ENCODE results near the gene LDLRAD4. TPM values are rescaled to one million over a fixed set of nuclear protein-coding genes. Genes with fewer than 3 reads are reported as not detected.
A peak's percentile ranks its signal among the peaks of the same experiment; 100 is the strongest.

LDLRAD4 gene
- total RNA-seq, 1 experiment from 2014 or later, result 3.6 TPM

GRCh38 chr18:13259701-13260100, 41.1 kb downstream of the LDLRAD4 start:
- ChIA-PET POLR2A (ENCODE audit: low non-redundant PET) (no interaction called here), CTCF (no interaction called here)
- H3K36me3 ChIP-seq (ENCODE audit: insufficient read depth, low read length, poor library complexity, severe bottlenecking), result no peaks in the 10 kb centered on the region
- no peak for DNase-seq (ENCODE audit: low spot score)
- BruUV-seq (replicated peaks), result no TSS peak
- no peak overlapping the region for H3K27ac ChIP-seq (ENCODE audit: low read depth, low read length, poor library complexity, severe bottlenecking)
- no peak for TF ChIP-seq EZH2 (IDR thresholded peaks at IDR 0.05; ENCODE audit: borderline replicate concordance, low read depth, low read length, poor library complexity, severe bottlenecking)
- TF ChIP-seq, protein P1, sequence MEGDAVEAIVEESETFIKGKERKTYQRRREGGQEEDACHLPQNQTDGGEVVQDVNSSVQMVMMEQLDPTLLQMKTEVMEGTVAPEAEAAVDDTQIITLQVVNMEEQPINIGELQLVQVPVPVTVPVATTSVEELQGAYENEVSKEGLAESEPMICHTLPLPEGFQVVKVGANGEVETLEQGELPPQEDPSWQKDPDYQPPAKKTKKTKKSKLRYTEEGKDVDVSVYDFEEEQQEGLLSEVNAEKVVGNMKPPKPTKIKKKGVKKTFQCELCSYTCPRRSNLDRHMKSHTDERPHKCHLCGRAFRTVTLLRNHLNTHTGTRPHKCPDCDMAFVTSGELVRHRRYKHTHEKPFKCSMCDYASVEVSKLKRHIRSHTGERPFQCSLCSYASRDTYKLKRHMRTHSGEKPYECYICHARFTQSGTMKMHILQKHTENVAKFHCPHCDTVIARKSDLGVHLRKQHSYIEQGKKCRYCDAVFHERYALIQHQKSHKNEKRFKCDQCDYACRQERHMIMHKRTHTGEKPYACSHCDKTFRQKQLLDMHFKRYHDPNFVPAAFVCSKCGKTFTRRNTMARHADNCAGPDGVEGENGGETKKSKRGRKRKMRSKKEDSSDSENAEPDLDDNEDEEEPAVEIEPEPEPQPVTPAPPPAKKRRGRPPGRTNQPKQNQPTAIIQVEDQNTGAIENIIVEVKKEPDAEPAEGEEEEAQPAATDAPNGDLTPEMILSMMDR (conservative IDR thresholded peaks at IDR 0.05; ENCODE audit: low read depth, low read length), result no peak
- H3K27me3 ChIP-seq (replicated peaks; ENCODE audit: insufficient read depth, low read depth, low read length, poor library complexity), result peaks cover 40% of the 10 kb centered on the region
- no peak overlapping the region for H3K4me3 ChIP-seq (ENCODE audit: low read depth, low read length, poor library complexity, severe bottlenecking)
- intact Hi-C loops (cut with micrococcal nuclease; ENCODE audit: unreplicated experiment), result no loop called here
- H3K4me1 ChIP-seq (ENCODE audit: insufficient read depth, low read length, poor library complexity, severe bottlenecking), result peaks cover 22% of the 10 kb centered on the region
- H3K9me3 ChIP-seq (ENCODE audit: low read depth, low read length, poor library complexity, severe bottlenecking), result no peaks in the 10 kb centered on the region

- ChIA-PET POLR2A (ENCODE audit: low non-redundant PET) (no interaction called here), CTCF (no interaction called here)
- Histone ChIP-seq H3K27me3 (replicated peaks; ENCODE audit: insufficient read depth, low read depth, low read length, poor library complexity) (peaks cover 34% of the 10 kb centered on the region), H3K9me3 (ENCODE audit: low read depth, low read length, poor library complexity, severe bottlenecking) (no peaks in the 10 kb centered on the region), H3K4me1 (ENCODE audit: insufficient read depth, low read length, poor library complexity, severe bottlenecking) (peaks cover 22% of the 10 kb centered on the region), H3K27ac (ENCODE audit: low read depth, low read length, poor library complexity, severe bottlenecking) (no peak overlapping the region), H3K4me3 (ENCODE audit: low read depth, low read length, poor library complexity, severe bottlenecking) (no peak overlapping the region), H3K36me3 (ENCODE audit: insufficient read depth, low read length, poor library complexity, severe bottlenecking) (no peaks in the 10 kb centered on the region)
- BruUV-seq (replicated peaks), result no TSS peak
- peak; percentile 74 for DNase-seq (ENCODE audit: low spot score)
- intact Hi-C loops (cut with micrococcal nuclease; ENCODE audit: unreplicated experiment), result no loop called here
- TF ChIP-seq, protein P1 (conservative IDR thresholded peaks at IDR 0.05; ENCODE audit: low read depth, low read length), result no peak
- TF ChIP-seq EZH2 (IDR thresholded peaks at IDR 0.05; ENCODE audit: borderline replicate concordance, low read depth, low read length, poor library complexity, severe bottlenecking), result no peak
Measured at GRCh38 chr18:13260197-13260934, 41.8 kb downstream of the LDLRAD4 start.

DNA sequence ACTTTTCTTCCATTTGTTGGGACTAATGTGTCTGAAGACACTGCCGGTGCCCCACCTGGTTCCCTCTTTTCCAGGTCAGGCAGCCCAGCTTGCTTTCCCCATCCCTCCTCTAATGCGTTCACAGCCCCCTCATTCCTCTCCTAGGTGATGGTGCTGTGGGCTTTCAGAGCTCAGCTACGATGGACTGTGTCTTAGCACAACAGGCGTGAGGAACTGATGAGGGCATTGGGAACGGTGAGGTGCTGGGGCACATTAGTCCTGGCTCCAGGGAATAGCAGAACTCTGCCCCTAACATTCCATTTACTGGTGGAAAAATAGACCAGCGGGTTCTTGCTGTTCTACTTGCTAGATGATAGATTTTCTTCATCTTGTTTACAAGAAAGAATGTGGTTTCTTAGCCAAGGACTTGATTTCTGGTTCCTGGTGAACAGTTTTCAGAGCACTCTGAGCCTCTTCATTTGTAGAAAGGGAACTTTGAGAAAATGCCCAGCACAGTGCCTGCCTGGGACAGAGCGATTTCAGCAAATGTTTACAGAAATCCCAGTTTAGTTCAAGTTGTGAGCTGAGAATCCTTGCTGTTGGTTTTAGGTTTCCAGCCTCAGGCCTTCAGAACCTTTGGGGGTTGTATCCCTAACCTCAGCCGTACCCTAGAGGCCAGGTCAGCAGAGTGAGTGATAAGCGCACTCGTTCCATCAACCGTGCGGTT, 42.5 kb downstream of the LDLRAD4 start:
- CTCF ChIA-PET, result no interaction called here
- POLR2A ChIA-PET (ENCODE audit: low non-redundant PET), result no interaction called here
- no TSS peak for BruUV-seq (replicated peaks)
- Histone ChIP-seq H3K9me3 (ENCODE audit: low read depth, low read length, poor library complexity, severe bottlenecking) (no peaks in the 10 kb centered on the region), H3K27ac (ENCODE audit: low read depth, low read length, poor library complexity, severe bottlenecking) (no peak overlapping the region), H3K4me1 (ENCODE audit: insufficient read depth, low read length, poor library complexity, severe bottlenecking) (peaks cover 20% of the 10 kb centered on the region), H3K4me3 (ENCODE audit: low read depth, low read length, poor library complexity, severe bottlenecking) (no peak overlapping the region), H3K27me3 (replicated peaks; ENCODE audit: insufficient read depth, low read depth, low read length, poor library complexity) (peaks cover 31% of the 10 kb centered on the region), H3K36me3 (ENCODE audit: insufficient read depth, low read length, poor library complexity, severe bottlenecking) (no peaks in the 10 kb centered on the region)
- TF ChIP-seq, protein P1 (conservative IDR thresholded peaks at IDR 0.05; ENCODE audit: low read depth, low read length), result no peak
- TF ChIP-seq EZH2 (IDR thresholded peaks at IDR 0.05; ENCODE audit: borderline replicate concordance, low read depth, low read length, poor library complexity, severe bottlenecking), result no peak
- intact Hi-C loops (cut with micrococcal nuclease; ENCODE audit: unreplicated experiment), result no loop called here
- no peak for DNase-seq (ENCODE audit: low spot score)

Data from A673 (cell line).